SK-N-SH treated with all-trans-retinoic acid at 6 μM for 48 hours (cell line): ENCODE data around the gene C9orf40.

Experiments used
- ATAC-seq: fragments of 200-7000 bp; cut with Tn5 transposase; 3 replicates; pipeline ENCODE4 v1.9.1; 2020; ENCODE audit warnings: mild to moderate bottlenecking, moderate library complexity
- BACH2 ChIP-seq: fragments of 250-450 bp; sonication (Bioruptor Pico); IDR thresholded peaks from 2 replicates; pipeline ENCODE4 v1.9.0; 2021; ENCODE audit warnings: mild to moderate bottlenecking, borderline replicate concordance
- CSDC2 ChIP-seq: fragments of 250-450 bp; sonication (Bioruptor Pico); IDR thresholded peaks from 2 replicates; pipeline ENCODE4 v1.5.0; 2020; ENCODE audit warnings: mild to moderate bottlenecking, moderate library complexity
- ESRRG ChIP-seq: fragments of 250-450 bp; sonication (Bioruptor Pico); IDR thresholded peaks from 2 replicates; pipeline ENCODE4 v1.6.1; 2021; ENCODE audit warnings: mild to moderate bottlenecking
- GLIS3 ChIP-seq: fragments of 250-450 bp; sonication (Bioruptor Pico); IDR thresholded peaks from 2 replicates; pipeline ENCODE4 v1.5.0; 2020; ENCODE audit warnings: mild to moderate bottlenecking, moderate library complexity
- ISL1 ChIP-seq: fragments of 250-450 bp; sonication (Bioruptor Pico); IDR thresholded peaks from 2 replicates; pipeline ENCODE4 v2.1.2; 2022; ENCODE audit warnings: mild to moderate bottlenecking, moderate library complexity
- OSR1 ChIP-seq: fragments of 250-450 bp; sonication (Bioruptor Pico); IDR thresholded peaks from 2 replicates; pipeline ENCODE4 v1.8.0; 2022; ENCODE audit warnings: moderate library complexity, mild to moderate bottlenecking, inconsistent platforms
- PPARA ChIP-seq: fragments of 250-450 bp; sonication (Bioruptor Pico); IDR thresholded peaks from 2 replicates; pipeline ENCODE4 v1.5.0; 2020; ENCODE audit warnings: mild to moderate bottlenecking, borderline replicate concordance
- RARB ChIP-seq: fragments of 250-450 bp; sonication (Bioruptor Pico); IDR thresholded peaks from 2 replicates; pipeline ENCODE4 v1.8.0; 2021; ENCODE audit warnings: mild to moderate bottlenecking, moderate library complexity
- SNAI2 ChIP-seq: fragments of 250-450 bp; sonication (Bioruptor Pico); IDR thresholded peaks from 2 replicates; pipeline ENCODE4 v1.5.0; 2020; ENCODE audit warnings: mild to moderate bottlenecking, moderate library complexity
- TCF4 ChIP-seq: fragments of 250-450 bp; sonication (Bioruptor Pico); IDR thresholded peaks from 2 replicates; pipeline ENCODE4 v1.8.0; 2021; ENCODE audit warnings: mild to moderate bottlenecking, moderate library complexity, borderline replicate concordance
- ZC3H10 ChIP-seq: fragments of 250-450 bp; sonication (Bioruptor Pico); IDR thresholded peaks from 2 replicates; pipeline ENCODE4 v1.5.1; 2021; ENCODE audit warnings: mild to moderate bottlenecking, moderate library complexity
- ZFP3 ChIP-seq: fragments of 250-450 bp; sonication (Bioruptor Pico); IDR thresholded peaks from 2 replicates; pipeline ENCODE4 v1.5.0; 2020; ENCODE audit warnings: mild to moderate bottlenecking, moderate library complexity
- ZFP30 ChIP-seq: fragments of 450-650 bp; formaldehyde crosslinking; IDR thresholded peaks from 2 replicates; pipeline ENCODE4 v1.5.0; 2022; ENCODE audit warnings: mild to moderate bottlenecking, moderate library complexity
- ZNF565 ChIP-seq: fragments of 450-650 bp; formaldehyde crosslinking; conservative IDR thresholded peaks from 2 replicates; pipeline ENCODE4 v1.5.0; 2020; ENCODE audit warnings: low read depth, mild to moderate bottlenecking, moderate library complexity
- ZNF70 ChIP-seq: fragments of 450-650 bp; formaldehyde crosslinking; IDR thresholded peaks from 2 replicates; pipeline ENCODE4 v1.5.0; 2020; ENCODE audit warnings: mild to moderate bottlenecking, moderate library complexity
- ZNF8 ChIP-seq: fragments of 450-650 bp; formaldehyde crosslinking; IDR thresholded peaks from 2 replicates; pipeline ENCODE4 v1.5.0; 2020; ENCODE audit warnings: mild to moderate bottlenecking, moderate library complexity
- TF ChIP-seq, protein P1 (sequence below): fragments of 250-450 bp; sonication (Bioruptor Pico); IDR thresholded peaks from 2 replicates; pipeline ENCODE4 v1.5.0; 2020; ENCODE audit warnings: mild to moderate bottlenecking, moderate library complexity
- TF ChIP-seq, protein P2 (sequence below): fragments of 250-450 bp; sonication (Bioruptor Pico); IDR thresholded peaks from 2 replicates; pipeline ENCODE4 v1.5.1; 2021; ENCODE audit warnings: mild to moderate bottlenecking, moderate library complexity
- TF ChIP-seq, protein P3 (sequence below): fragments of 250-450 bp; sonication (Bioruptor Pico); IDR thresholded peaks from 2 replicates; pipeline ENCODE4 v1.8.0; 2021; ENCODE audit warnings: low read depth, mild to moderate bottlenecking, moderate library complexity, borderline replicate concordance
- TF ChIP-seq, protein P4 (sequence below): fragments of 250-450 bp; sonication (Bioruptor Pico); IDR thresholded peaks from 2 replicates; pipeline ENCODE4 v1.5.1; 2020; ENCODE audit warnings: low read depth, mild to moderate bottlenecking, moderate library complexity

C9orf40 gene

DNA sequence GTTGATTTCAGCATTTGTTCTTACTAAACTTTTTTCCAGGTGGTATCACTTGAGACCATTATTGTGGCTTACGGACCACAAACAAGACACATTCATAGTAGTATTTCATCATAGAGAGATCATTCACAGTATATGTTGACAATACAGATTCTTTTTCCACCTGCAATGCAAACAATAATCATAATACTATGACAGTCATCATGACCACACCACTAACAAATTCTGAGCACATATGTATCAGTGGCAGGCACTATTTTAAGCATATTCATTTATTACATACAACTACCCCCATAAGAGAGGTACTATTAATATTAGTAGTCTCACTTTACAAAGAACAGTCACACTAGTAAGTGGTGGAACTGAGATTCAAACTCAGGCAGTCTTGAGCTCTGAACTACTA is 31.0 kb upstream of the C9orf40 start:
- ATAC-seq: no peak
- TF ChIP-seq CSDC2 (CRISPR knock-in tag) (no peak), PPARA (CRISPR knock-in tag) (no peak), OSR1 (CRISPR knock-in tag) (no peak), ZNF565 (CRISPR knock-in tag) (no peak), SNAI2 (CRISPR knock-in tag) (no peak)

DNA sequence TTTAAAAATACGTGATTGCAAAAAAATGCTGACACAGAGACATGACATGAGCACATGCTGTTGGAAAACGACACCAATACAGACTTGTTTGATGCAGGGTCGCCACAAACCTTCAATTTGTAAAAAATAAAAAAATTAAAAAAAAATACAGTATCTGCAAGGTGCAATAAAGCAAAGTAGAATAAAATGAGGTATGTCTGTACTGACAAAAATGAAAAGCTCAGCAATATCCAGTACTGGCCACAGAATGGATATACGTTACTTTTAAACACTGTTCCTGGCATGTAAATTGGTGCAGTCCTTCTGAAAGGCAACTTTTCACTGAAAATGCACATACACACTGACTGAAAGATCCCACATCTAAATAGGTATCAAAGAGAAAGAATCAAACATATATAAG is 27.1 kb upstream of the C9orf40 start:
- ATAC-seq: no peak
- no peak for TF ChIP-seq ESRRG (CRISPR knock-in tag)
- no peak for TF ChIP-seq ZNF70 (CRISPR knock-in tag)
- TF ChIP-seq OSR1 (CRISPR knock-in tag): no peak
- no peak for TF ChIP-seq ZC3H10 (CRISPR knock-in tag)
- no peak for TF ChIP-seq BACH2
- TF ChIP-seq, protein P1, sequence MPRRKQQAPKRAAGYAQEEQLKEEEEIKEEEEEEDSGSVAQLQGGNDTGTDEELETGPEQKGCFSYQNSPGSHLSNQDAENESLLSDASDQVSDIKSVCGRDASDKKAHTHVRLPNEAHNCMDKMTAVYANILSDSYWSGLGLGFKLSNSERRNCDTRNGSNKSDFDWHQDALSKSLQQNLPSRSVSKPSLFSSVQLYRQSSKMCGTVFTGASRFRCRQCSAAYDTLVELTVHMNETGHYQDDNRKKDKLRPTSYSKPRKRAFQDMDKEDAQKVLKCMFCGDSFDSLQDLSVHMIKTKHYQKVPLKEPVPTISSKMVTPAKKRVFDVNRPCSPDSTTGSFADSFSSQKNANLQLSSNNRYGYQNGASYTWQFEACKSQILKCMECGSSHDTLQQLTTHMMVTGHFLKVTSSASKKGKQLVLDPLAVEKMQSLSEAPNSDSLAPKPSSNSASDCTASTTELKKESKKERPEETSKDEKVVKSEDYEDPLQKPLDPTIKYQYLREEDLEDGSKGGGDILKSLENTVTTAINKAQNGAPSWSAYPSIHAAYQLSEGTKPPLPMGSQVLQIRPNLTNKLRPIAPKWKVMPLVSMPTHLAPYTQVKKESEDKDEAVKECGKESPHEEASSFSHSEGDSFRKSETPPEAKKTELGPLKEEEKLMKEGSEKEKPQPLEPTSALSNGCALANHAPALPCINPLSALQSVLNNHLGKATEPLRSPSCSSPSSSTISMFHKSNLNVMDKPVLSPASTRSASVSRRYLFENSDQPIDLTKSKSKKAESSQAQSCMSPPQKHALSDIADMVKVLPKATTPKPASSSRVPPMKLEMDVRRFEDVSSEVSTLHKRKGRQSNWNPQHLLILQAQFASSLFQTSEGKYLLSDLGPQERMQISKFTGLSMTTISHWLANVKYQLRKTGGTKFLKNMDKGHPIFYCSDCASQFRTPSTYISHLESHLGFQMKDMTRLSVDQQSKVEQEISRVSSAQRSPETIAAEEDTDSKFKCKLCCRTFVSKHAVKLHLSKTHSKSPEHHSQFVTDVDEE: no peak
- TF ChIP-seq SNAI2 (CRISPR knock-in tag): no peak
- no peak for TF ChIP-seq ISL1 (CRISPR knock-in tag)
- TF ChIP-seq, protein P2, sequence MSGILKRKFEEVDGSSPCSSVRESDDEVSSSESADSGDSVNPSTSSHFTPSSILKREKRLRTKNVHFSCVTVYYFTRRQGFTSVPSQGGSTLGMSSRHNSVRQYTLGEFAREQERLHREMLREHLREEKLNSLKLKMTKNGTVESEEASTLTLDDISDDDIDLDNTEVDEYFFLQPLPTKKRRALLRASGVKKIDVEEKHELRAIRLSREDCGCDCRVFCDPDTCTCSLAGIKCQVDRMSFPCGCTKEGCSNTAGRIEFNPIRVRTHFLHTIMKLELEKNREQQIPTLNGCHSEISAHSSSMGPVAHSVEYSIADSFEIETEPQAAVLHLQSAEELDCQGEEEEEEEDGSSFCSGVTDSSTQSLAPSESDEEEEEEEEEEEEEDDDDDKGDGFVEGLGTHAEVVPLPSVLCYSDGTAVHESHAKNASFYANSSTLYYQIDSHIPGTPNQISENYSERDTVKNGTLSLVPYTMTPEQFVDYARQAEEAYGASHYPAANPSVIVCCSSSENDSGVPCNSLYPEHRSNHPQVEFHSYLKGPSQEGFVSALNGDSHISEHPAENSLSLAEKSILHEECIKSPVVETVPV (CRISPR knock-in tag): no peak
- TF ChIP-seq GLIS3: no peak
- TF ChIP-seq, protein P3, sequence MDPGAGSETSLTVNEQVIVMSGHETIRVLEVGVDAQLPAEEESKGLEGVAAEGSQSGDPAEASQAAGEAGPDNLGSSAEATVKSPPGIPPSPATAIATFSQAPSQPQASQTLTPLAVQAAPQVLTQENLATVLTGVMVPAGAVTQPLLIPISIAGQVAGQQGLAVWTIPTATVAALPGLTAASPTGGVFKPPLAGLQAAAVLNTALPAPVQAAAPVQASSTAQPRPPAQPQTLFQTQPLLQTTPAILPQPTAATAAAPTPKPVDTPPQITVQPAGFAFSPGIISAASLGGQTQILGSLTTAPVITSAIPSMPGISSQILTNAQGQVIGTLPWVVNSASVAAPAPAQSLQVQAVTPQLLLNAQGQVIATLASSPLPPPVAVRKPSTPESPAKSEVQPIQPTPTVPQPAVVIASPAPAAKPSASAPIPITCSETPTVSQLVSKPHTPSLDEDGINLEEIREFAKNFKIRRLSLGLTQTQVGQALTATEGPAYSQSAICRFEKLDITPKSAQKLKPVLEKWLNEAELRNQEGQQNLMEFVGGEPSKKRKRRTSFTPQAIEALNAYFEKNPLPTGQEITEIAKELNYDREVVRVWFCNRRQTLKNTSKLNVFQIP: no peak
- no peak for TF ChIP-seq RARB (CRISPR knock-in tag)

DNA sequence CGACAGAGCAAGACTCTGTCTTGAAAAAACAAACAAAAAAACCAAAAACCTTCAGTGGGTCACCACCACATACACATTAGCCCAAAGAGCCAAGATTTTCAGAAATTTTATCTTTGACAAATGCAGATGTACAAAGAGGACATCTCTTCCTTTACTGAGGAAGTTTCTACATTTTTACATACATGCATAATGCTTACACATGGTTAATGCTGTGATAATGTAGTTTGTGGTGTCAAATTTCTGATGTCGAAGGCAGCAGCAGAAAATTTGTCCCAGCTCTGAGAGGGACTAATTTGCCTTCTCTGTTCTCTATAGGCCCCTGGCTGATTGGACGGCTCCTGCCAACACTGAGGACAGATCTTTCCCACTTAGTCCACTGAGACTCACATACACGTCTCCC is 24.6 kb upstream of the C9orf40 start:
- no peak for ATAC-seq
- TF ChIP-seq, protein P1: no peak
- TF ChIP-seq ESRRG (CRISPR knock-in tag) (no peak), TCF4 (no peak), ZNF8 (CRISPR knock-in tag) (no peak), ZNF70 (CRISPR knock-in tag) (no peak), ZFP30 (no peak), ISL1 (CRISPR knock-in tag) (no peak), OSR1 (CRISPR knock-in tag) (no peak), ZFP3 (CRISPR knock-in tag) (no peak)
- TF ChIP-seq, protein P3: no peak
- TF ChIP-seq, protein P4, sequence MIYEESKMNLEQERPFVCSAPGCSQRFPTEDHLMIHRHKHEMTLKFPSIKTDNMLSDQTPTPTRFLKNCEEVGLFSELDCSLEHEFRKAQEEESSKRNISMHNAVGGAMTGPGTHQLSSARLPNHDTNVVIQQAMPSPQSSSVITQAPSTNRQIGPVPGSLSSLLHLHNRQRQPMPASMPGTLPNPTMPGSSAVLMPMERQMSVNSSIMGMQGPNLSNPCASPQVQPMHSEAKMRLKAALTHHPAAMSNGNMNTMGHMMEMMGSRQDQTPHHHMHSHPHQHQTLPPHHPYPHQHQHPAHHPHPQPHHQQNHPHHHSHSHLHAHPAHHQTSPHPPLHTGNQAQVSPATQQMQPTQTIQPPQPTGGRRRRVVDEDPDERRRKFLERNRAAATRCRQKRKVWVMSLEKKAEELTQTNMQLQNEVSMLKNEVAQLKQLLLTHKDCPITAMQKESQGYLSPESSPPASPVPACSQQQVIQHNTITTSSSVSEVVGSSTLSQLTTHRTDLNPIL (CRISPR knock-in tag): no peak
